Common myeloid progenitor, CD34-positive (primary cell): ENCODE measurements around the gene CACNA2D3.
"Not testable (repeated sequence)": the region's sequence is repeated elsewhere in the genome, so short reads cannot be mapped to it uniquely, and the experiment has no call there.

ENCODE experiments used
- CTCF ChIA-PET: fragments of 350-600 bp; sonication (Branson Sonifier 250); formaldehyde crosslinking; loops from one replicate; lab custom pipeline; 2021; ENCODE audit warnings: antibody characterized with exemption; lab: Charles Lee
- POLR2A ChIA-PET: fragments of 350-600 bp; sonication (Branson Sonifier 250); formaldehyde crosslinking; loops from one replicate; lab custom pipeline; 2021; ENCODE audit warnings: antibody characterized with exemption; lab: Charles Lee
- DNase-seq, 3 donors: peaks; one replicate each; pipeline versions ENCODE4 v3.0.0 to v3.0.0-alpha.2; 2013
- H3K27ac ChIP-seq, 2 experiments: 1 replicate in 1 of 2; 2 replicates in 1 of 2; pipeline ENCODE4 v1.7.0; 2013; ENCODE audit warnings: inconsistent platforms in 2 of 2, low read length in 2 of 2, mild to moderate bottlenecking in 2 of 2, low read depth in 1 of 2, moderate library complexity in 1 of 2; ENCODE audit not compliant: severe bottlenecking in 2 of 2, insufficient read depth in 1 of 2, poor library complexity in 1 of 2
- H3K27me3 ChIP-seq, 5 experiments: replicated peaks in 2 of 5; 1 replicate in 3 of 5; 2 replicates in 2 of 5; pipeline versions ENCODE4 v1.6.1 to v1.7.0; 2013; ENCODE audit warnings: low read length in 4 of 5, mild to moderate bottlenecking in 2 of 5, moderate library complexity in 2 of 5, inconsistent platforms in 1 of 5; ENCODE audit not compliant: insufficient read depth in 5 of 5, control insufficient read depth in 4 of 5
- H3K36me3 ChIP-seq, 4 experiments: 1 replicate in 2 of 4; 2 replicates in 2 of 4; pipeline versions ENCODE4 v1.6.1 to v1.7.0; 2013; ENCODE audit warnings: low read length in 3 of 4, control low read depth in 1 of 4, mild to moderate bottlenecking in 1 of 4; ENCODE audit not compliant: control insufficient read depth in 4 of 4, insufficient read depth in 4 of 4
- H3K4me1 ChIP-seq, 4 experiments: 1 replicate in 3 of 4; 2 replicates in 1 of 4; pipeline versions ENCODE4 v1.6.1 to v1.7.1; 2013; ENCODE audit warnings: low read length in 3 of 4, mild to moderate bottlenecking in 3 of 4, control low read depth in 1 of 4, inconsistent platforms in 1 of 4, moderate library complexity in 1 of 4; ENCODE audit not compliant: control insufficient read depth in 4 of 4, insufficient read depth in 4 of 4; ENCODE audit errors: control extremely low read depth in 1 of 4
- H3K4me3 ChIP-seq, 7 experiments: 1 replicate in 4 of 7; 2 replicates in 3 of 7; pipeline versions ENCODE4 v1.5.1 to v1.7.0; 2013; ENCODE audit warnings: mild to moderate bottlenecking in 7 of 7, low read length in 6 of 7, moderate library complexity in 6 of 7, inconsistent platforms in 2 of 7, low read depth in 2 of 7, control low read depth in 1 of 7; ENCODE audit not compliant: insufficient read depth in 4 of 7, control insufficient read depth in 1 of 7; ENCODE audit errors: extremely low read depth in 1 of 7
- H3K9me3 ChIP-seq, 5 experiments: 1 replicate in 4 of 5; 2 replicates in 1 of 5; pipeline versions ENCODE4 v1.6.1 to v1.7.1; 2013; ENCODE audit warnings: low read length in 4 of 5, mild to moderate bottlenecking in 2 of 5, inconsistent platforms in 1 of 5, low read depth in 1 of 5, moderate library complexity in 1 of 5; ENCODE audit not compliant: control insufficient read depth in 4 of 5, insufficient read depth in 2 of 5; ENCODE audit errors: control extremely low read depth in 1 of 5
- WGBS: methylation state at CpG from one replicate; pipeline ENCODE4 v1.1.5; 2013; ENCODE audit not compliant: insufficient coverage; 5-methylcytosine and 5-hydroxymethylcytosine counted together

Gene CACNA2D3

DNA sequence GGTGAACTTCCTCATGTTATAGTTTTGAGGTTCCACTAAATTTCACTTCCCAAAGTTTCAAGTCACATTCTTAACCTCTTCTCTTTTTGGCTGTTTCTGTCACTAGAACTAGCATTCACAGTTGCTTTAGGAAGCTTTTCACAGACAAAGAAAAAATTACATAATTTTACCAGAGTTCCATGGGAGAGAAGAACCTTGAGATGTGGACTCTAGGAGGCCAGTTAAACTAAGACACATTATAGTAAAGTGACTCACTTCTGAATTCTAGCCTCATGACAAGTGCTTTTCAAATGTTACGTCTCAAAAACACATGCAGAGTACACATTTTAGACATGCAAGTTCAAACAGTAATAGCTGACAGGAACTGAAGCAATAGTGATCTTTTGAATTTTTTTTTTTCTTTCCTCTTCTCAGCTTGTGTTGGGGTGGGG lies 845.4 kb downstream of the CACNA2D3 start:
- peaks cover 0 to 5% (median 0%) of the 10 kb centered on the region in 4 experiments for H3K4me1 ChIP-seq
- no peaks in the 10 kb centered on the region for H3K9me3 ChIP-seq
- no peak for DNase-seq
- no peaks in the 10 kb centered on the region for H3K36me3 ChIP-seq
- no peak overlapping the region for H3K4me3 ChIP-seq
- no peaks in the 10 kb centered on the region for H3K27me3 ChIP-seq
- WGBS: no CpG with 5 or more reads among the region's 1 CpG
- H3K27ac ChIP-seq: no peak overlapping the region
- POLR2A ChIA-PET: no interaction called here
- CTCF ChIA-PET: no interaction called here

DNA sequence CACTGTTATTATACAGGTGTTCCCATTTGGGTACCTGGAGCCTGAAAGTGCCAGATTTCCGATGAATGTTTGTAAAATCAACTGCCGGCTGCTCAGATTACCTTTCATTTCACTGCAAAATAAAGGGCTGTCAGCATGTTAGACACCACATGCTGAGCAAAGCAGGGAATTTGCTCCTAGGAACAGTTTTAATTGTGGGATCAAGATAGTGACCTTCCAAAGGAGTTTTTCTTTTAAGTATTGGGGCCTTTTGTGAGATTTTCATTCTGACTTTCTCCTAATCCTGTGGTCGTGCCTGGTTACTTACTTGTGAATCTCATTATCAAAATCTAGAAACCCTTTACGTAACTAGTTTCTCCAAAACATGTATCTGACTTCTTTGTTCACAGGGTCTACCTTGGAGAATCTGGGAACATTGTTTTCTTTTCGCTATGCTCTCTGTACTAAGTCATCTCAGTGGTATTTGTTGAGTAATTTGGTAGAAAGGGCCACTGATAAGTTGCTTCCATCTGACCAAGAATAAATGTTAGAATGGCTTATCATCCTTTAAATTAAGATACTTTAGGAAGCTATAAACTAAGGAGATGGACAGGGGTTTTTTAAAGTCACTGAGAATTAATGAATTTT lies 846.3 kb downstream of the CACNA2D3 start:
- WGBS: 100% methylated on average over 2 of the region's 5 CpGs

DNA sequence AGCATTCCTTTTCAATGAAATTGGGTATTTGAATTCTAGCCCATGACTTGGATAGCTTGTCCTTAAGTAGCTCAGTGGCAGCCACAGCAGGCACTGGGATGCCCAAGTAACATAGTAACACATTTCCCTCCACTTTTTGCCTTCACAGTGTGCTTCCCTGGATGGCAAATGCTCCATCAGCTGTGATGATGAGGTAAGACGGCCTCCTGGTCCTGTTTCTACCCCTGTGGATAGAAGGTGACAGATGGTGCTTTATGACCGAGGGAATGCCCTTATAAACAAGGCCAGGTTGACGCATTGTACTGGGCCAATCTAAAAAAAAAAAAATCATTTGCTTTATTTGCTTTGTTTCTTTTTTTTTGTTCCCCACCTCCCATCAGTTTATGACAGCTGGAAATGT lies 847.3 kb downstream of the CACNA2D3 start:
- ChIA-PET CTCF (no interaction called here), POLR2A (no interaction called here)
- Histone ChIP-seq H3K36me3 (no peaks in the 10 kb centered on the region), H3K4me1 (no peaks in the 10 kb centered on the region), H3K27me3 (no peaks in the 10 kb centered on the region), H3K27ac (no peak overlapping the region), H3K4me3 (no peak overlapping the region), H3K9me3 (no peaks in the 10 kb centered on the region)
- WGBS: 100% methylated on average over 1 of the region's 3 CpGs
- DNase-seq: no peak

More for the DNA sequence above, 846.3 kb downstream of the CACNA2D3 start:
- Histone ChIP-seq H3K27ac (no peak overlapping the region), H3K4me1 (peaks cover 0 to 4% (median 0%) of the 10 kb centered on the region in 4 experiments), H3K9me3 (no peaks in the 10 kb centered on the region), H3K4me3 (no peak overlapping the region), H3K27me3 (no peaks in the 10 kb centered on the region), H3K36me3 (no peaks in the 10 kb centered on the region)
- POLR2A ChIA-PET: no interaction called here
- no peak for DNase-seq
- CTCF ChIA-PET: no interaction called here

DNA sequence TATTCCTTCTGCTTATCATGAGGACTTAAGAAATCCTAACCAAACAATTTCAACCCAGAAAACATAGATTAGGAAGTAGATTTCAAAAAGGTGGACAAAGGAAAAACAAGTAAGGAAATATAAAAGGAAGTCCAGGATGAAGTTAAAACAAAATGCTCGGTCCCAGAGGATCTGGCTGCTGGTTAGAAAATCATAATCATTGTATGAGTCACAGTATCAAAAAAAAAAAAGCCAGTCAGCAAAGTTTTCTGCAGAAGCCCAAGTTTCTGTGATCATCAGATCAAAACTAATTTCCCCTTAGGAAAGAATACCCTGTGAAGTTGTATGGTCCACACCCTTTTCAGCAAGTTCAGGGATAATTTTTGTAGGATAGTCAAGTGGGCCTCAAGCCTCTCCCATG lies 848.5 kb downstream of the CACNA2D3 start:
- DNase-seq: no peak
- ChIA-PET POLR2A (no interaction called here), CTCF (no interaction called here)
- Histone ChIP-seq H3K4me3 (no peak overlapping the region), H3K9me3 (no peaks in the 10 kb centered on the region), H3K4me1 (no peaks in the 10 kb centered on the region), H3K27ac (no peak overlapping the region), H3K27me3 (no peaks in the 10 kb centered on the region), H3K36me3 (no peaks in the 10 kb centered on the region)
- WGBS: 89% methylated on average over 1 of the region's 1 CpG

DNA sequence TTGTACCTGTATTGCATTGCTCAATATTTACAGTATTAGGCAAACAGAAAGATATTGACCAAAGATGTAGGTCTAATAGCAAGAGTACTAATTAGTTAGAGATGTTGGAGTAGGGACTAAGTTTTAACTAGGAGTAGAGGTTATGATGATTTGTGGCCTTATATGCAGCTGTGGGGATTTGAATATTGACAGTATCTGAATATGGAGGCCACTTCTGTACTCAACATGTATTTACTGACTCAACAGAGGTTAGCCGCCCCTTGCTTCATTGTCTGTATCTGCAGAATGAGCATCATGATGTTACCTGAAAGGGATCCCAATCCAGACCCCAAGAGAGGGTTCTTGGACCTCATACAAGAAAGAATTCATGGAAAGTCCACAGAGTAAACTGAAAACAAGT lies 855.1 kb downstream of the CACNA2D3 start:
- no peak for DNase-seq
- Histone ChIP-seq H3K27me3 (no peaks in the 10 kb centered on the region), H3K36me3 (no peaks in the 10 kb centered on the region), H3K4me1 (no peaks in the 10 kb centered on the region), H3K4me3 (no peak overlapping the region), H3K9me3 (peaks cover 0 to 3% (median 0%) of the 10 kb centered on the region in 5 experiments), H3K27ac (no peak overlapping the region)
- 89% methylated on average over 1 of the region's 1 CpG for WGBS
- POLR2A ChIA-PET: no interaction called here
- CTCF ChIA-PET: no interaction called here

DNA sequence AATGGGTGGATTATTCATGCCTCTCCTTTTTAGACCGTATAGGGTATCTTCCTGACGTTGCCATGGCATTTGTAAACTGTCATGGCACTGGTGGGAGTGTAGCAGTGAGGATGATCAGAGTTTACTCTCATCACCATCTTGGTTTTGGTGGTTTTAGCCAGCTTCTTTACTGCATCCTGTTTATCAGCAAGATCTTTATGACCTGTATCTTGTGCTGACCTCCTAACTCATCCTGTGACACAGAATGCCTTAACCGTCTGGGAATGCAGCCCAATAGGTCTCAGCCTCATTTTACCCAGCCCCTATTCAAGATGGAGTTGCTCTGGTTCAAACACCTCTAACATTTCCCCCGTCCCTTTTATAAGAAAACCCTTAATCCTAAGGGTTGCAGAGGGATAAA lies 855.6 kb downstream of the CACNA2D3 start:
- POLR2A ChIA-PET, H3K27me3 ChIP-seq: not testable (repeated sequence)
- WGBS: 82% methylated on average over 1 of the region's 4 CpGs

GRCh38 chr3:54982807-54983206 lies 860.5 kb downstream of the CACNA2D3 start:
- H3K9me3 ChIP-seq: peaks cover 0 to 3% (median 0%) of the 10 kb centered on the region in 5 experiments
- no peak for DNase-seq
- H3K4me1 ChIP-seq: no peaks in the 10 kb centered on the region
- CTCF ChIA-PET: no interaction called here
- H3K36me3 ChIP-seq: no peaks in the 10 kb centered on the region
- WGBS: 94% methylated on average over 4 of the region's 4 CpGs
- peaks cover 0 to 1% (median 0%) of the 10 kb centered on the region in 5 experiments for H3K27me3 ChIP-seq
- POLR2A ChIA-PET: no interaction called here
- H3K4me3 ChIP-seq: no peak overlapping the region
- H3K27ac ChIP-seq: no peak overlapping the region

More for the DNA sequence above, 855.6 kb downstream of the CACNA2D3 start:
- CTCF ChIA-PET, H3K9me3 ChIP-seq, H3K4me3 ChIP-seq, H3K27ac ChIP-seq, H3K36me3 ChIP-seq, DNase-seq, H3K4me1 ChIP-seq: not testable (repeated sequence)
